H1 (cell line): ENCODE measurements around the gene SOS1. TPM values are rescaled to one million over a fixed set of nuclear protein-coding genes. Genes with fewer than 3 reads are reported as not detected.

Experiments
- BCL11A ChIP-seq, 2 experiments: IDR thresholded peaks; one replicate each; pipeline ENCODE4 v1.6.1; 2011; ENCODE audit warnings: low read depth in 2 of 2, low read length in 2 of 2, mild to moderate bottlenecking in 2 of 2
- CBX8 ChIP-seq: fragments of 300-800, 300-1000 bp; sonication (generic); IDR thresholded peaks from 2 replicates; pipeline ENCODE4 v1.7.1; 2016; ENCODE audit warnings: low read depth, low read length, borderline replicate concordance
- CEBPB ChIP-seq: IDR thresholded peaks from 2 replicates; pipeline ENCODE4 v1.6.1; 2012; ENCODE audit warnings: low read depth, low read length
- CHD1 ChIP-seq: IDR thresholded peaks from 2 replicates; pipeline ENCODE4 v1.6.1; 2012; ENCODE audit warnings: low read depth, low read length, improper control_type of control experiment
- FOSL1 ChIP-seq: IDR thresholded peaks from 2 replicates; pipeline ENCODE4 v1.6.1; 2011; ENCODE audit warnings: mild to moderate bottlenecking, low read depth, low read length, moderate library complexity; ENCODE audit not compliant: insufficient read depth
- KDM5A ChIP-seq: fragments of 200-600 bp; IDR thresholded peaks from 2 replicates; pipeline ENCODE4 v1.7.1; 2012; ENCODE audit warnings: mild to moderate bottlenecking, low read length, inconsistent platforms, mixed read lengths
- MAX ChIP-seq: IDR thresholded peaks from 2 replicates; pipeline ENCODE4 v1.6.1; 2012; ENCODE audit warnings: inconsistent platforms
- POLR2A ChIP-seq, 2 experiments: IDR thresholded peaks; 1 replicate in 1 of 2; 2 replicates in 1 of 2; pipeline ENCODE4 v1.6.1; 2011; ENCODE audit warnings: low read depth in 2 of 2, low read length in 2 of 2, mild to moderate bottlenecking in 2 of 2; ENCODE audit errors: control extremely low read depth in 1 of 2
- RFX5 ChIP-seq: IDR thresholded peaks from 2 replicates; pipeline ENCODE4 v1.6.1; 2011; ENCODE audit warnings: low read depth, low read length, improper control_type of control experiment, borderline replicate concordance
- SAP30 ChIP-seq: fragments of 300-600 bp; sonication (generic); IDR thresholded peaks from 2 replicates; pipeline ENCODE4 v1.7.1; 2012; ENCODE audit warnings: low read length, moderate library complexity, mild to moderate bottlenecking, inconsistent platforms; ENCODE audit not compliant: insufficient read depth, insufficient replicate concordance
- SUZ12 ChIP-seq: fragments of 200-600 bp; sonication (generic); IDR thresholded peaks from 2 replicates; pipeline ENCODE4 v1.6.1; 2012; ENCODE audit warnings: mild to moderate bottlenecking, inconsistent platforms, low read length, moderate library complexity, mixed read lengths
- polyA plus RNA-seq, 7 experiments: library from polyadenylated mRNA; depleted of rRNA in 3 of 7; stranded (reverse) in 5 of 7; unstranded in 2 of 7; fragments of >200 nt in 5 of 7; fragments of 200-250 nt in 2 of 7; gene quantifications; 1 replicate in 5 of 7; 2 replicates in 1 of 7; 4 replicates in 1 of 7; pipeline versions ENCODE4 v1.2.1 to v1.2.3, GENCODE V29; 2011 to 2013; ENCODE audit warnings: missing spikeins in 2 of 7, mixed read lengths in 2 of 7
- total RNA-seq: library from RNA; stranded (reverse); fragmentation: NEBNext Ultra II Directional; extraction: Animal tissue kit (Norgen Biotek cat#: 25700); gene quantifications from 2 replicates; pipeline ENCODE4 v1.2.1, GENCODE V29; 2021

Gene SOS1
- total and polyA plus RNA-seq, 2 of the 8 experiments (the other 6 are each of a cell fraction or from before 2014, with no cell fraction given), result 25.7 to 27.0 TPM

DNA sequence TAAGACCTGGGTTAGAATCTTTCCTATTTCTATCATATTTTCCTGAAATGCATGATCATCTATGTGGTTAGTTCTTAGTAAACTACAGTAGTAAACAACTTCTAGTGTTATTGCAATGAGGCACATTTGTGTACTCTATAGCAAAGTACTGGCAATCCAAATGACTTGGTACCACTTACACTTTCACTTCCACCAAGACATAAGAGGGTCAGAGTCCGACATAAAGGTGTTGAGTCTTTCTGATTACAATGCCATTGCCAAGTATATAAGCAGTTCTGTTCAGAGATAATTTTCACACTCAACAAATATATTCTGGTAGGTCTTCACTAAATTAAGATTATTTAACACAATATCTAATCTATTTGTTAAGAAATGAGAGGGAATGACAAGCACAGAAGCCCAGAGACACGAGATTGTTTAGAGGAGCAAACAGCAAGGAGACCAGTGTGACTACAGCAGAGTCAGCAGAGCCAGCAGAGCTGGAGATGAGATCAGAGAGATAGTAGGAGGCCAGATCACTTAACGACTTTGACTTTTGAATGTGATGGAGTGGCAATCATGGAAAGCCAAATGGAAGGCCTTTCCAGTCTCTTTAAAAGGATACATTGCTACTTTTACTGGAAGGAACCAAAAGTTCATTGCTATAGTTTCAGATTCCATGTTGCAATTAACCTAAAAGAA, 27.5 kb downstream of the SOS1 start (continued):
- TF ChIP-seq BCL11A (IDR thresholded peaks at IDR 0.05; ENCODE audit: low read depth in 2 of 2, low read length in 2 of 2) (no peak), CHD1 (no peak), FOSL1 (no peak), CEBPB (no peak), CBX8 (no peak), KDM5A (no peak), POLR2A (IDR thresholded peaks at IDR 0.05; ENCODE audit: control extremely low read depth in 1 of 2, low read depth in 2 of 2, low read length in 2 of 2) (no peak), SUZ12 (no peak), MAX (no peak), RFX5 (no peak), SAP30 (no peak)
